Suprapubic skin (tissue), 4 donors: ENCODE results near the gene BRINP2. TPM values are rescaled to one million over a fixed set of nuclear protein-coding genes. Genes with fewer than 3 reads are reported as not detected.

ENCODE experiments used
- DNase-seq, 2 donors: peaks; one replicate each; pipeline ENCODE4 v3.0.0-alpha.2; 2019; ENCODE audit warnings: low spot score in 2 of 2
- H3K27ac ChIP-seq: fragments of 200-600 bp; sonication (generic); one replicate; pipeline ENCODE4 v1.5.1; 2019
- H3K27me3 ChIP-seq: fragments of 200-600 bp; sonication (generic); one replicate; pipeline ENCODE4 v1.5.1; 2019
- H3K36me3 ChIP-seq: fragments of 200-600 bp; sonication (generic); one replicate; pipeline ENCODE4 v1.5.1; 2019
- H3K4me1 ChIP-seq: fragments of 200-600 bp; sonication (generic); one replicate; pipeline ENCODE4 v1.5.1; 2019
- H3K4me3 ChIP-seq: fragments of 200-600 bp; sonication (generic); one replicate; pipeline ENCODE4 v1.5.1; 2019; ENCODE audit warnings: mild to moderate bottlenecking
- H3K9me3 ChIP-seq: fragments of 200-600 bp; sonication (generic); one replicate; pipeline ENCODE4 v1.5.1; 2019
- CTCF ChIP-seq, 2 donors: fragments of 200-600 bp in 1 of 2; fragments of 450-650 bp in 1 of 2; sonication (generic) in 1 of 2; IDR thresholded peaks; one replicate each; pipeline ENCODE4 v1.5.1; 2016 to 2019; ENCODE audit warnings: antibody characterized with exemption in 2 of 2, mild to moderate bottlenecking in 1 of 2, moderate library complexity in 1 of 2
- EP300 ChIP-seq: sonication (generic); formaldehyde crosslinking; IDR thresholded peaks from one replicate; pipeline ENCODE4 v1.6.1; 2017; ENCODE audit warnings: antibody characterized with exemption
- POLR2A ChIP-seq, 2 donors: fragments of 450-650 bp; IDR thresholded peaks; one replicate each; pipeline ENCODE4 v1.6.1; 2017; ENCODE audit warnings: antibody characterized with exemption in 2 of 2, mild to moderate bottlenecking in 2 of 2, moderate library complexity in 2 of 2
- POLR2AphosphoS5 ChIP-seq, 3 donors: sonication (generic); formaldehyde crosslinking; IDR thresholded peaks; one replicate each; pipeline ENCODE4 v1.6.1; 2017; ENCODE audit warnings: antibody characterized with exemption in 3 of 3
- WGBS: methylation state at CpG from one replicate; pipeline ENCODE4 v1.1.5; 2018; 5-methylcytosine and 5-hydroxymethylcytosine counted together
- total RNA-seq, 4 donors: library from RNA; depleted of rRNA; stranded (reverse); fragments of >200 nt; gene quantifications; one replicate each; pipeline ENCODE4 v1.1.0, GENCODE V29; 2016

Gene BRINP2
- total RNA-seq, 4 donors from 2014 or later, result 0.30 to 0.39 TPM; not detected in 2

DNA sequence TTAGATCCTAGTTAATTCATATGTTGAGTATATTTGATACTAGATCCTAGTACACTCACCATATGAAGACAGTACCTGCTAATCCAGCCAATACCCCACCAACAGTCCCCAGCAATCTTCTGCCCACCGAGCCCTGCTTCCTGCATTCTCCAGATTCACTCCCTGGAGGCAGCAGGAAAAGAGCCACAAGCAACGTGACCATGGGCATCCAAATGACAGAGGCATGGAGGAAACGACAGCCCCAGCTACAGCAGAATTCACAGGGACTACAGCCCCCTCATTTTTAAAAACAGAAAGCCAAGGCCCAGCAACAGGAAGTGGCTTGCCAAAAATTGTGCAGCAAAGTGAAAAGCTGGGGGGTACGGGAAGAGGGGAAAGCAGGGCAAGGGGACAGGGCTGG is 35.5 kb upstream of the BRINP2 start:
- 70% methylated on average over 4 of the region's 4 CpGs for WGBS
- H3K4me1 ChIP-seq, result no peaks in the 10 kb centered on the region

GRCh38 chr1:177137814-177138213 is 32.9 kb upstream of the BRINP2 start:
- Histone ChIP-seq H3K36me3 (no peaks in the 10 kb centered on the region), H3K27ac (no peak overlapping the region), H3K27me3 (no peaks in the 10 kb centered on the region), H3K4me1 (no peaks in the 10 kb centered on the region), H3K4me3 (no peak overlapping the region), H3K9me3 (no peaks in the 10 kb centered on the region)
- TF ChIP-seq POLR2AphosphoS5 (IDR thresholded peaks at IDR 0.05) (no peak), CTCF (IDR thresholded peaks at IDR 0.05) (no peak), POLR2A (IDR thresholded peaks at IDR 0.05) (no peak), EP300 (no peak)
- DNase-seq, result no peak
- 63% methylated on average over 1 of the region's 1 CpG for WGBS

More for the DNA sequence above, 35.5 kb upstream of the BRINP2 start:
- DNase-seq, result no peak
- Histone ChIP-seq H3K27ac (no peak overlapping the region), H3K36me3 (no peaks in the 10 kb centered on the region), H3K9me3 (no peaks in the 10 kb centered on the region), H3K4me3 (no peak overlapping the region), H3K27me3 (no peaks in the 10 kb centered on the region)
- TF ChIP-seq CTCF (IDR thresholded peaks at IDR 0.05), result no peak
- no peak for TF ChIP-seq EP300
- no peak for TF ChIP-seq POLR2AphosphoS5 (IDR thresholded peaks at IDR 0.05)
- TF ChIP-seq POLR2A (IDR thresholded peaks at IDR 0.05), result no peak

DNA sequence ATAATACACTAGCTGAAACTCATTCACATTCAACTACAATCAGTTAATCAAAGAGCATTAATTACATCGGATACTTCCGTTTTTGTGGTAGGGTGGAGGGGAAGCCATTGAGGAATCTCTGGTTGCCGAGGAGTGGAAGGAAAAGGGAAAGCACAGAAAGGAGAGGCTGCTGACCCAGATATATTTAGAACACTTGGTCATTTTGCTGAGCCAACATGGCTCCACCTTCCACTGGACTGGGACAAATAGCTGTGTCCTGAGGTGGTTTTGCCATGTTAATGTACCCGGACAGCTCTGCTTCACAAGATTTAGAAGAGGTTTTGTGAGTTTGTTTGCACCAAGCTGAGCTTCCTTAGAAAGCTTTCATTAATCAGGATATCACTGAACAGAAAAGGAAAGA is 32.4 kb upstream of the BRINP2 start:
- Histone ChIP-seq H3K36me3 (no peaks in the 10 kb centered on the region), H3K27ac (no peak overlapping the region), H3K4me3 (no peak overlapping the region), H3K27me3 (no peaks in the 10 kb centered on the region), H3K9me3 (no peaks in the 10 kb centered on the region), H3K4me1 (no peaks in the 10 kb centered on the region)
- WGBS, result 88% methylated on average over 4 of the region's 4 CpGs
- no peak for TF ChIP-seq POLR2AphosphoS5 (IDR thresholded peaks at IDR 0.05)
- no peak for TF ChIP-seq POLR2A (IDR thresholded peaks at IDR 0.05)
- no peak for TF ChIP-seq CTCF (IDR thresholded peaks at IDR 0.05)
- TF ChIP-seq EP300, result no peak
- no peak for DNase-seq

GRCh38 chr1:177142010-177142409 is 28.7 kb upstream of the BRINP2 start:
- peaks cover 9% of the 10 kb centered on the region for H3K4me1 ChIP-seq
- WGBS, result 83% methylated on average over 1 of the region's 1 CpG
- no peak overlapping the region for H3K27ac ChIP-seq
- no peaks in the 10 kb centered on the region for H3K9me3 ChIP-seq
- no peaks in the 10 kb centered on the region for H3K27me3 ChIP-seq
- DNase-seq, result no peak
- no peak overlapping the region for H3K4me3 ChIP-seq
- no peaks in the 10 kb centered on the region for H3K36me3 ChIP-seq
- TF ChIP-seq EP300, result no peak
- no peak for TF ChIP-seq CTCF (IDR thresholded peaks at IDR 0.05)
- no peak for TF ChIP-seq POLR2A (IDR thresholded peaks at IDR 0.05)
- no peak for TF ChIP-seq POLR2AphosphoS5 (IDR thresholded peaks at IDR 0.05)

- 51% methylated on average over 4 of the region's 4 CpGs for WGBS
- Histone ChIP-seq H3K27ac (no peak overlapping the region), H3K4me1 (peaks cover 9% of the 10 kb centered on the region), H3K36me3 (no peaks in the 10 kb centered on the region), H3K27me3 (no peaks in the 10 kb centered on the region), H3K4me3 (no peak overlapping the region), H3K9me3 (no peaks in the 10 kb centered on the region)
- no peak for DNase-seq
- TF ChIP-seq EP300 (no peak), POLR2A (IDR thresholded peaks at IDR 0.05) (no peak), POLR2AphosphoS5 (IDR thresholded peaks at IDR 0.05) (no peak), CTCF (IDR thresholded peaks at IDR 0.05) (no peak)
Observed at GRCh38 chr1:177142791-177143271, 27.9 kb upstream of the BRINP2 start.
